AG10803 (cell line): Measurements from ENCODE around the gene HIPK2.

ENCODE experiments used
- DNase-seq: peaks from one replicate; pipeline ENCODE4 v3.0.0; 2010; ENCODE audit warnings: low read depth
- H3K4me3 ChIP-seq: 2 replicates; pipeline ENCODE4 v1.5.1; 2011; ENCODE audit warnings: mild to moderate bottlenecking, low read length, control low read depth
- TF ChIP-seq, protein P1 (sequence below): conservative IDR thresholded peaks from 2 replicates; pipeline ENCODE4 v1.5.1; 2011; ENCODE audit warnings: mild to moderate bottlenecking, low read length, control low read depth, inconsistent platforms

HIPK2 gene

DNA sequence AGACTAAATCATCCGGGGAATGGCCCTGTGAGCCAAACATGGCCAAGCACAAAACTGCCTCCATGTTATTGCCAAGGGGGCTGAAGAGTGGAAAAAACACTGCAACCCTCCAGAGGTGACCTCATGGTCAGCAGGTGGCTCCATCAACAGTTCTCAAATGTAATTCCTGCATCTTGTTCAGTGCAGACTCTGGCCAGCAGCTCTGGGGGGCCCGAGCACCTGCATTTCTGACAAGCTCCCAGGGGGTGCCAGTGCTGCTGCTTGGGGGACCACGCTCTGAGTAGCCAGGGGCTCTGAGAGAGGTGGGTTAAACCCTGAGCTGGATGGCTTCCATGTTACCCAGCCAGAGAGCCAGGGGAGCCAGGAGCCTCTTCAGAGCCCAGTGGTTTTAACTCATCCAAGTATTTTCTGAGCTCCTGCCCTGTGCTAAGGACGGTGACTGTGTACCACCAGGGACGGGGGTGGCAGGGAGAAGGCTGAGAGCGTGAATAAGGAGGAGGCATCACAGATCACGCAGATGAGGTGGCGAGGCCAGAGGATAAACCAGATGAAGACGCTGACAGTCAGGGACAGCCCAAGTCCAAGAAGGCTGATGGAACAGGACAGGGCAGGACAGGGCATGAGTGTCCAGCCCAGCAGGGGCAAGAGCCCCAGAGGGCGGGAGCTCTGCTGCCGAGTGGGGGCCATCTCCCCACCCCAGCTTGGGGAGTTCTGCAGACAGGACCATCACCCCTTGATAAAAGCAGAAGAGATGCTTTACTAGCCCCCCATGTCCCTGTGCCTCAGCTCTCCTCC lies 201.4 kb downstream of the HIPK2 start:
- DNase-seq: no peak
- TF ChIP-seq, protein P1, sequence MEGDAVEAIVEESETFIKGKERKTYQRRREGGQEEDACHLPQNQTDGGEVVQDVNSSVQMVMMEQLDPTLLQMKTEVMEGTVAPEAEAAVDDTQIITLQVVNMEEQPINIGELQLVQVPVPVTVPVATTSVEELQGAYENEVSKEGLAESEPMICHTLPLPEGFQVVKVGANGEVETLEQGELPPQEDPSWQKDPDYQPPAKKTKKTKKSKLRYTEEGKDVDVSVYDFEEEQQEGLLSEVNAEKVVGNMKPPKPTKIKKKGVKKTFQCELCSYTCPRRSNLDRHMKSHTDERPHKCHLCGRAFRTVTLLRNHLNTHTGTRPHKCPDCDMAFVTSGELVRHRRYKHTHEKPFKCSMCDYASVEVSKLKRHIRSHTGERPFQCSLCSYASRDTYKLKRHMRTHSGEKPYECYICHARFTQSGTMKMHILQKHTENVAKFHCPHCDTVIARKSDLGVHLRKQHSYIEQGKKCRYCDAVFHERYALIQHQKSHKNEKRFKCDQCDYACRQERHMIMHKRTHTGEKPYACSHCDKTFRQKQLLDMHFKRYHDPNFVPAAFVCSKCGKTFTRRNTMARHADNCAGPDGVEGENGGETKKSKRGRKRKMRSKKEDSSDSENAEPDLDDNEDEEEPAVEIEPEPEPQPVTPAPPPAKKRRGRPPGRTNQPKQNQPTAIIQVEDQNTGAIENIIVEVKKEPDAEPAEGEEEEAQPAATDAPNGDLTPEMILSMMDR: no peak
- H3K4me3 ChIP-seq: no peak overlapping the region

DNA sequence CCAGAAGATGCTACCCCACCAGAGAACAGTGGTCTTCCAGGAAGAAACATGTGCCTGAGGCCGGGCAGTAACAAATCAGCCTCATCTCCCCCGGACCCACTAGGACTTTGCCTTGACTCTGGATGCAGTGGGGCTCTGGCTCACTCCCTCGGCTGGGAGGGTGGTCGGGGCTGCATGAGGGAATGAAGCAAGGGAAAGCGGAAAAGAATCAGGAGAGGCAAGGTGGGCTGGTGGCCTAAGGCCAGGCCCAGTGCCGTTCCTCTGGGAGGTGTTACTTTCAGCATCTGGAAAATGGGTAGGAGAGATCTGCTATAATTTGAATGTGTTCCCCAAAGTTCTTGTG lies 202.5 kb downstream of the HIPK2 start:
- TF ChIP-seq, protein P1: no peak
- H3K4me3 ChIP-seq: no peak overlapping the region
- no peak for DNase-seq

DNA sequence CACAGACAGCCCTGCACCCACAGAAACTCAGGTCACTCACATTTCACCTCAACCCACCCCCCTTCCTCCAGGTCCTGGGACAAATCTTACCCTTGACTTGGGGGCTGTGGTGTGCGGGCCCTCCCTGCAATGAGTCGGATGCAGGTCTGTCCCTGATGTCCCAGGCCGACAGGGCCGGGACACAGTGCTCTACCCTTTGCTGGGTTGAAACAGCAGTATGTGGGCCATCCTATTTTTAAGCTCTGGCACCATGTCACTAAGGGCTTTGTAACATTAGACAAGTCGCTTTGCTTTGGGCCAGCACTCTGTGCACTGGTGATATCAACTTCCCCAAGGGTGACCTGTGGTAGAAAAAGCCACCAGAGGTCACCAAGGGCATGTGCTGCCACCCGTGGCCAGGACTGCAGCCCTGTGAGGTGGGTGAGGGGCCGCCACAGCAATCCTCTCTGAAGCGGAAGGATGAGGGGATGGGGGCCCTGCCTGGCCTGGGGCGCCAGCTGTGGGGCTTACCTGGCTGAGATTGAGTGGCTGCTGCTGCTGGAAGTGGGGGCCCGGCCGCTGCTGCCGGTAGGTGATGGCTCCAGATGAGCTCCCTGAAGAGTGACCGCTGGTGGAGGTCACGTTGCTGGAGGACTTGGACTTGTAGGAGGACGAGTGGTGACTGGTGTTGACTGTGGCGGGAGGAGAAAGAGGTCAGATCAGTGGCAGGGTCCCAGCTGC lies 203.0 kb downstream of the HIPK2 start:
- TF ChIP-seq, protein P1: no peak
- DNase-seq: no peak
- no peak overlapping the region for H3K4me3 ChIP-seq

DNA sequence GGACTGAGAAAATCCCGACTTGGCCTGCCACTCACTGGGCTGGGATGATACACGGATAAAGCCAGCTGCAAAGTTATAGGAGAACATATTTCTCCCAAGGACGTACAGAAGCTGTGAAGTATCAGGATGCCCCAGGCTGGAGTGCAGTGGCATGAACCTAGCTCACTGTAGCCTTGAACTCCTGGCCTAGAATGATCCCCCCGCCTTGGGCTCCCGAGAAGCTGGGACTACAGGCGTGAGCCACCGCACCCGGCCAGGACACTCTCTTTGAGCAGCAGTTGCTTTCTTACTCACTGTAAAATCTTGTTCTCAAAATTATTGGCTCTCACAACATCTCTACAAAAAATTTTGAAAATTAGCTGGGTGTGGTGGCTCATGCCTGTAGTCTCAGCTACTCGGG lies 203.9 kb downstream of the HIPK2 start:
- DNase-seq: no peak
- H3K4me3 ChIP-seq: no peak overlapping the region
- TF ChIP-seq, protein P1: no peak

DNA sequence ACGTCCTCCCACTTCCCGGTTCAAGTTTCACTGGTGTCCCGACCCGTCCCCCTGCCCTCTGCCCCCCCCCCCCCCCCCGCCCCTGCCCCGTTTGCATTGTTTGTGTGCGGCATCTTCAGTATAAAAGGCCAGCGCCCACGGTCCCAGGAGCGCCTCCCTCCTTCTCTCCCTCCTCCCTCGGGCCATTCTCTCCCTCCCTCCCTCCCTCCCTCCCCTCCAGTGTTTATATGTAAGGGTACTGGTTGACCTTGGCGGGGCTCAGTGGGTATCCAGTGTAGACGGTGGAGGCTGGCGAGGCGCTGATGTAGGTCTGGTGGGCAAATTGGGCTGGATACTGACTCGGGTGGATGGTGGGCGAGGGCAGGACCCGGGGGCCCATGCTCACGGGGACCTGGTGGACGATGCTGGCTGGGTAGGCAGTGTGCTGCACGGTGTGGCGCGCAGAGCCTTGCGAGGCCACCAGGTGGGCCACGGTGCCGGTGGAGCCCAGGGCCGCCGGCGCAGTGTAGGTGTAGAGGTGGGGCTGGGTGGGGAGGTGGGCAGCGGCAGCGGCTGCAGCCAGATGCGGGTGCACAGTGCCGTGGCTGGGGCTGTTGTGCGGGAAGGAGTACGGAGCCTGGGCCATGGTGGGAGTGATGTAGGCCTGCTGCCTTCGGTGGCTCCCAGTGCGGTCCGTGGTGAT lies 205.0 kb downstream of the HIPK2 start:
- H3K4me3 ChIP-seq: no peak overlapping the region
- TF ChIP-seq, protein P1: no peak
- no peak for DNase-seq

DNA sequence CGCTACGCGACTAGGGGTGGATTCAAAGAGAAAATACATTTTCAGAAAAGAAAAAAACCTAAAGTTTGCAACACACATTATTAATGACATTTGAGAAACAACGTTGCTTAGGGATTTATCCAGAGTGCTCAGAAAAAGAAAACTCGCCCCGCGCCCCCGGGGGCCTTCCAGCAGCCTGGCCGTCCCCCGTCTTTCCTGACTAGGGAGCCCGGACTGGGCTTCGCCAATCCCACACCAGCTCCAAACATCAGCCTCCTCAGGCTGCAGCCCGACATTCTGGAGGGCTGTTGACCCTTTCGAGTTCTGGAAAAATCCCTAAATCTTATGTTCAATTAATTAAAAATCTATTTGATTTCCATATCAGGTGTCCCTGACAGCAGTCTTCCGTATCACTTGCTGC lies 205.7 kb downstream of the HIPK2 start:
- TF ChIP-seq, protein P1: no peak
- H3K4me3 ChIP-seq: no peak overlapping the region

More for the DNA sequence above, 205.7 kb downstream of the HIPK2 start:
- no peak for DNase-seq
